Spleen (tissue), 7 donors: ENCODE results near the gene NFATC1.

Experiments used
- CTCF ChIP-seq, 11 experiments: fragments of 200-600 bp in 7 of 11; fragments of 450-650 bp in 4 of 11; sonication (generic) in 4 of 11; IDR thresholded peaks in 8 of 11; conservative IDR thresholded peaks in 3 of 11; 1 replicate in 7 of 11; 2 replicates in 4 of 11; pipeline versions ENCODE4 v1.4.0 to v1.8.0; 2016 to 2021; ENCODE audit warnings: antibody characterized with exemption in 11 of 11, inconsistent platforms in 4 of 11, mild to moderate bottlenecking in 1 of 11
- POLR2A ChIP-seq, 3 donors: fragments of 450-650 bp; IDR thresholded peaks; one replicate each; pipeline ENCODE4 v1.5.1; 2017; ENCODE audit warnings: antibody characterized with exemption in 3 of 3, mild to moderate bottlenecking in 1 of 3
- donor health status: DM: no; HTN: no; CAD: no; lungs with moderate emphysema.
- donor health status: DM: no; HTN: no; CAD: no.
- donor health status: DM: no; HTN: no; CAD: no.

- TF ChIP-seq POLR2A (IDR thresholded peaks at IDR 0.05) (no peak), CTCF (IDR thresholded peaks at IDR 0.05 in 8 of 11, conservative IDR thresholded peaks at IDR 0.05 in 3 of 11) (no peak)
Measured at GRCh38 chr18:79451237-79452125, 55.8 kb downstream of the NFATC1 start.
